Karpas-422 (cell line): Measurements from ENCODE around the gene NDUFA11. TPM values are rescaled to one million over a fixed set of nuclear protein-coding genes. Genes with fewer than 3 reads are reported as not detected.

Experiments
- DNase-seq: peaks from one replicate; pipeline ENCODE4 v3.0.0-alpha.2; 2015
- H2AFZ ChIP-seq: fragments of 200-600 bp; sonication (generic); 2 replicates; pipeline ENCODE4 v1.6.1; 2014; ENCODE audit warnings: antibody characterized with exemption, low read length, mixed read lengths
- H3K27ac ChIP-seq: fragments of 200-600 bp; sonication (generic); 2 replicates; pipeline ENCODE4 v1.5.1; 2014; ENCODE audit warnings: mild to moderate bottlenecking, low read length, moderate library complexity
- H3K27me3 ChIP-seq: fragments of 200-600 bp; sonication (generic); 2 replicates; pipeline ENCODE4 v1.6.1; 2014; ENCODE audit warnings: low read length, mixed read lengths
- H3K36me3 ChIP-seq: fragments of 200-600 bp; sonication (generic); 2 replicates; pipeline ENCODE4 v1.6.1; 2014; ENCODE audit warnings: low read length, mixed read lengths; ENCODE audit not compliant: insufficient read depth
- H3K4me1 ChIP-seq: fragments of 200-600 bp; sonication (generic); 2 replicates; pipeline ENCODE4 v1.6.1; 2014; ENCODE audit warnings: mild to moderate bottlenecking, low read length, mixed read lengths
- H3K4me2 ChIP-seq: fragments of 200-600 bp; sonication (generic); 2 replicates; pipeline ENCODE4 v1.6.1; 2014; ENCODE audit warnings: low read length, low read depth, mild to moderate bottlenecking; ENCODE audit not compliant: poor library complexity, severe bottlenecking
- H3K4me3 ChIP-seq: fragments of 200-600 bp; sonication (generic); 2 replicates; pipeline ENCODE4 v1.5.1; 2014; ENCODE audit warnings: mild to moderate bottlenecking, antibody characterized with exemption, low read length, mixed read lengths
- H3K79me2 ChIP-seq: fragments of 200-600 bp; sonication (generic); 2 replicates; pipeline ENCODE4 v1.6.1; 2014; ENCODE audit warnings: mild to moderate bottlenecking, low read length, mixed read lengths
- H3K9ac ChIP-seq: fragments of 200-600 bp; sonication (generic); 2 replicates; pipeline ENCODE4 v1.6.0; 2014; ENCODE audit warnings: low read length
- H3K9me2 ChIP-seq: fragments of 200-600 bp; sonication (generic), shearing (Covaris generic); replicated peaks from 2 replicates; pipeline ENCODE4 v1.6.0; 2014; ENCODE audit warnings: mild to moderate bottlenecking, low read length, moderate library complexity; ENCODE audit not compliant: insufficient read depth
- H3K9me3 ChIP-seq: fragments of 300-700, 200-600 bp; sonication (generic); 2 replicates; pipeline ENCODE4 v1.6.1; 2014; ENCODE audit warnings: low read length, mixed read lengths
- H4K20me1 ChIP-seq: fragments of 200-600 bp; sonication (generic); 2 replicates; pipeline ENCODE4 v1.6.1; 2014; ENCODE audit warnings: mild to moderate bottlenecking, antibody characterized with exemption, low read length, low read depth; ENCODE audit not compliant: insufficient read depth
- total RNA-seq: library from RNA; depleted of rRNA; stranded (reverse); fragments of >200 nt; shearing (Covaris generic); gene quantifications from 2 replicates; pipeline ENCODE4 v1.2.3, GENCODE V29; 2014; ENCODE audit warnings: low replicate concordance

Gene NDUFA11
- total RNA-seq, 1 experiment from 2014 or later, result 217 TPM

DNA sequence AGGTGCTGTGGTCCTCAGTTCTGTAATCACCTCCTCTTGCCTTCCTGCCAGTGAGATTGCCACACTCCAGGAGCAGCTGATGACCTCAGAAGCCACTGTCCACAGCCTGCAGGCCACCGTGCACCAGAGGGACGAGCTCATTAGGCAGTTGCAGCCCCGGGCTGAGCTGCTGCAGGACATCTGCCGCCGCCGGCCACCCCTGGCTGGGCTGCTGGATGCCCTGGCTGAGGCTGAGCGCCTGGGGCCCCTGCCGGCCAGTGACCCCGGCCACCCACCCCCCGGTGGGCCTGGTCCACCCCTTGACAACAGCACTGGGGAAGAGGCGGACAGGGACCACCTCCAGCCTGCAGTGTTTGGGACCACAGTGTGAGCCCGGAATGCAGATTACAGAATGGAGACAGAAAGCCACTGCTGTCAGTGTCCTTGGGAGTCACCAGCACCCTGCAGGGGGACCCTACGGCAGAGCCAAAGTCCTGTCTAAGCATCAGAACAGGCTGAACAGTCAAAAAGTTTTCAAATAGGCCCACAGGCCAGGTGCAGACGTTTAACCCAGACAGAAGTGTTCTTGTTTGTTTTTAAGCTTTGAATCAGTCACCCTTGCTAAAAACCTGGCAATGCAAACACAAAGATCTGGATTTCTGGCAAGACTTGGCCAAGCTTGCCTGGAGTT, 5.3 kb upstream of the NDUFA11 start:
- Histone ChIP-seq H3K9me2 (no peaks in the 10 kb centered on the region), H3K9ac (no peak overlapping the region), H3K4me3 (no peak overlapping the region), H3K9me3 (no peaks in the 10 kb centered on the region), H3K36me3 (no peaks in the 10 kb centered on the region; the same call in 1 of the 2 replicates), H4K20me1 (no peaks in the 10 kb centered on the region), H3K27me3 (no peaks in the 10 kb centered on the region), H3K27ac (no peak overlapping the region), H3K4me1 (peaks cover 4% of the 10 kb centered on the region), H3K4me2 (no peak overlapping the region), H3K79me2 (no peaks in the 10 kb centered on the region), H2AFZ (no peak overlapping the region)
- no peak for DNase-seq

DNA sequence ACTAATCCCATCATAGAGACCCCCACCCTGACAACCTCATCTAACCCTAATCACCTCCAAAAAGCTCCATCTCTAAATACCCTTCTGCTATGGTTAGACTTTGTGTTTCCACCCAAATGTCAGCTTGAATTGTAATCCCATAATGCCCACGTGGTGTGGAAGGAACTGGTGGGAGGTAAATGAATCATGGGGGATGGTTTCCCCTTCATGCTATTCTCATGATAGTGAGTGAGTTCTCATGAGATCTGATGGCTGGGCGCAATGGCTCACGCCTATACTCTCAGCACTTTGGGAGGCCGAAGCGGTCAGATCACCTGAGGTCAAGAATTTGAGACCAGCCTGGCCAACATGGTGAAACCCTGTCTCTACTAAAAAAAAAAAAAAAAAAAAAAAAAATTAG, 3.7 kb upstream of the NDUFA11 start:
- H3K79me2 ChIP-seq, result peaks cover 13% of the 10 kb centered on the region
- no peaks in the 10 kb centered on the region for H3K9me3 ChIP-seq
- H3K9ac ChIP-seq, result no peak overlapping the region
- H4K20me1 ChIP-seq, result peaks cover 3% of the 10 kb centered on the region; the same call in 1 of the 2 replicates
- no peak overlapping the region for H3K4me3 ChIP-seq
- no peaks in the 10 kb centered on the region for H3K9me2 ChIP-seq
- no peak overlapping the region for H2AFZ ChIP-seq
- no peaks in the 10 kb centered on the region for H3K27me3 ChIP-seq
- DNase-seq, result no peak
- no peaks in the 10 kb centered on the region for H3K36me3 ChIP-seq
- no peak overlapping the region for H3K4me2 ChIP-seq
- no peak overlapping the region for H3K27ac ChIP-seq
- H3K4me1 ChIP-seq, result peaks cover 9% of the 10 kb centered on the region

DNA sequence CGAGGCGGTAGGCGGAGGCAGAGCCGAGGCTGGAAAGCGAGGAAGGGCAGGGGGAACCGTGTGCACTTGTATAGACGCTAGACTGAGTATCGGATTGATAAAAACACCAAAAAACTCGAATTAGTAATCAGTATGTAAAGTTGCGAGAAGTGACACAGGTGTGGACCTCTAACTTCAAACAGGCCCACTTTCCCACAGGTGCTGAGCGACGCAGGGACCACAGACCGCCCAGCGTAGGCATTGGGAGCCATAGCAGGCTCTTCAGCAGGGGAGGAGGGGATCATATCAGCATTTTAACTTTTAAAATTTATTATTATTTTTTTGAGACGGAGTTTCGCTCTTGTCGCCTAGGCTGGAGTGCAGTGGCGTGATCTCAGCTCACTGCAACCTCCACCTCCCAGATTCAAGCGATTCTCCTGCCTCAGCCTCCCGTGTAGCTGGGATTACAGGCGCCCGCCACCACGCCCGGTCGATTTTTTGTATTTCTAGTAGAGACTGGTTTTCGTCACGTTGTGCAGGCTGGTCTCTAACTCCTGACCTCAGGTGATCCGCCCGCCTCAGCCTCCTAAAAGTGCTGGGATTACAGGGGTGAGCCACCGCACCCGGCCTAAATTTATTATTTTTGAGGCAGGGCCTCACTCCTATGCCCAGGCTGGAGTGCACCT, 1.7 kb upstream of the NDUFA11 start:
- Histone ChIP-seq H3K9ac (peak overlapping the region; percentile 76), H3K9me3 (no peaks in the 10 kb centered on the region), H3K27me3 (no peaks in the 10 kb centered on the region), H3K79me2 (peaks cover 31% of the 10 kb centered on the region), H3K4me1 (peaks cover 16% of the 10 kb centered on the region), H3K9me2 (no peaks in the 10 kb centered on the region), H2AFZ (no peak overlapping the region), H3K36me3 (peaks cover 4% of the 10 kb centered on the region; the same call in 1 of the 2 replicates), H3K4me3 (peak overlapping the region; percentile 84), H4K20me1 (peaks cover 12% of the 10 kb centered on the region), H3K4me2 (peak overlapping the region; percentile 84), H3K27ac (no peak overlapping the region)
- DNase-seq, result no peak

- peak within 1 kb of the TSS; percentile 97 for H3K9ac ChIP-seq
- H3K79me2 ChIP-seq, result peaks cover 38% of the 10 kb centered on the region
- H3K27me3 ChIP-seq, result no peaks in the 10 kb centered on the region
- peak; percentile 100 for DNase-seq
- peak within 1 kb of the TSS; percentile 84 for H3K4me2 ChIP-seq
- no peaks in the 10 kb centered on the region for H3K9me3 ChIP-seq
- H3K4me3 ChIP-seq, result peak within 1 kb of the TSS; percentile 88
- H3K27ac ChIP-seq, result peak within 1 kb of the TSS; percentile 73
- peak within 1 kb of the TSS; percentile 75; the same call in 1 of the 2 replicates for H2AFZ ChIP-seq
- H3K9me2 ChIP-seq, result no peaks in the 10 kb centered on the region
- peaks cover 19% of the 10 kb centered on the region for H4K20me1 ChIP-seq
- peaks cover 16% of the 10 kb centered on the region for H3K4me1 ChIP-seq
- peaks cover 4% of the 10 kb centered on the region; the same call in 1 of the 2 replicates for H3K36me3 ChIP-seq
Measured at GRCh38 chr19:5904352-5905113, 943 bp upstream of the NDUFA11 start, which contains the start of gene VMAC. Gene VMAC, plus strand, starts transcription at chr19:5904872. Its CDS starts 19 bp downstream, at chr19:5904891.

- Histone ChIP-seq H2AFZ (no peak overlapping the region; the same call in 1 of the 2 replicates), H3K36me3 (peaks cover 4% of the 10 kb centered on the region; the same call in 1 of the 2 replicates), H3K9me2 (no peaks in the 10 kb centered on the region), H3K4me1 (peaks cover 16% of the 10 kb centered on the region), H3K4me3 (peak overlapping the region; percentile 88), H4K20me1 (peaks cover 22% of the 10 kb centered on the region), H3K27me3 (no peaks in the 10 kb centered on the region), H3K79me2 (peaks cover 40% of the 10 kb centered on the region), H3K27ac (peak overlapping the region; percentile 73), H3K9me3 (no peaks in the 10 kb centered on the region), H3K4me2 (peak overlapping the region; percentile 72), H3K9ac (peak overlapping the region; percentile 97)
- DNase-seq, result peak; percentile 66
Measured at GRCh38 chr19:5903056-5903623, 450 bp downstream of the NDUFA11 start.

GRCh38 chr19:5900976-5901375, 2.6 kb downstream of the NDUFA11 start:
- Histone ChIP-seq H3K36me3 (peaks cover 4% of the 10 kb centered on the region; the same call in 1 of the 2 replicates), H3K9me3 (no peaks in the 10 kb centered on the region), H3K4me2 (no peak overlapping the region), H3K9ac (no peak overlapping the region), H3K79me2 (peaks cover 41% of the 10 kb centered on the region), H4K20me1 (peaks cover 36% of the 10 kb centered on the region), H2AFZ (no peak overlapping the region), H3K4me3 (no peak overlapping the region), H3K27ac (no peak overlapping the region), H3K4me1 (peaks cover 16% of the 10 kb centered on the region), H3K9me2 (no peaks in the 10 kb centered on the region), H3K27me3 (no peaks in the 10 kb centered on the region)
- DNase-seq, result no peak

GRCh38 chr19:5899728-5900526, 3.7 kb downstream of the NDUFA11 start:
- H3K4me2 ChIP-seq, result no peak overlapping the region
- no peak overlapping the region for H3K9ac ChIP-seq
- no peaks in the 10 kb centered on the region for H3K9me3 ChIP-seq
- peaks cover 12% of the 10 kb centered on the region for H3K4me1 ChIP-seq
- no peak overlapping the region for H3K4me3 ChIP-seq
- H3K27me3 ChIP-seq, result no peaks in the 10 kb centered on the region
- H3K36me3 ChIP-seq, result peaks cover 4% of the 10 kb centered on the region; the same call in 1 of the 2 replicates
- H3K79me2 ChIP-seq, result peaks cover 41% of the 10 kb centered on the region
- no peaks in the 10 kb centered on the region for H3K9me2 ChIP-seq
- no peak for DNase-seq
- no peak overlapping the region for H2AFZ ChIP-seq
- H4K20me1 ChIP-seq, result peaks cover 36% of the 10 kb centered on the region
- no peak overlapping the region for H3K27ac ChIP-seq
